ENCODE data around the gene ARMC10.
"Not testable (repeated sequence)": the region's sequence is repeated elsewhere in the genome, so short reads cannot be mapped to it uniquely, and the experiment has no call there.

The ARMC10 gene

GRCh38 chr7:103142494-103142893 is 67.6 kb downstream of the ARMC10 start:
- no peaks in the 10 kb centered on the region for H3K4me1 ChIP-seq (ENCODE audit: control insufficient read depth in 1 of 2, insufficient read depth in 1 of 2, low read depth in 1 of 2, low read length in 1 of 2)
- no peaks in the 10 kb centered on the region for H3K36me3 ChIP-seq
- no peaks in the 10 kb centered on the region for H3K9me3 ChIP-seq
- no peak overlapping the region for H3K27ac ChIP-seq
- H3K4me3 ChIP-seq (ENCODE audit: low read depth in 1 of 2, low read length in 1 of 2), result no peak overlapping the region
- no peak for TF ChIP-seq CTCF (IDR thresholded peaks at IDR 0.05)
- no peaks in the 10 kb centered on the region for H3K27me3 ChIP-seq

- H3K4me3 ChIP-seq (ENCODE audit: low read depth in 1 of 2, low read length in 1 of 2), result no peak overlapping the region
- no peak for TF ChIP-seq CTCF (IDR thresholded peaks at IDR 0.05)
- H3K27me3 ChIP-seq, result no peaks in the 10 kb centered on the region
- no peaks in the 10 kb centered on the region for H3K36me3 ChIP-seq
- peaks cover 9 to 10% of the 10 kb centered on the region in 2 experiments for H3K4me1 ChIP-seq (ENCODE audit: control insufficient read depth in 1 of 2, insufficient read depth in 1 of 2, low read depth in 1 of 2, low read length in 1 of 2)
- no peak overlapping the region for H3K27ac ChIP-seq
- H3K9me3 ChIP-seq, result no peaks in the 10 kb centered on the region
These were observed 68.9 kb downstream of the ARMC10 start for GRCh38 chr7:103143868-103144267.

- not testable (repeated sequence) for H3K4me3 ChIP-seq (ENCODE audit: low read depth in 1 of 2, low read length in 1 of 2); H3K9me3 ChIP-seq; H3K27ac ChIP-seq; H3K27me3 ChIP-seq; H3K36me3 ChIP-seq
- H3K4me1 ChIP-seq (ENCODE audit: control insufficient read depth in 1 of 2, insufficient read depth in 1 of 2, low read depth in 1 of 2, low read length in 1 of 2), result peaks cover 12 to 13% of the 10 kb centered on the region in 2 experiments
These were observed 69.8 kb downstream of the ARMC10 start for GRCh38 chr7:103144754-103145153.

GRCh38 chr7:103148131-103148993 is 73.4 kb downstream of the ARMC10 start:
- Histone ChIP-seq H3K36me3 (no peaks in the 10 kb centered on the region), H3K4me1 (ENCODE audit: control insufficient read depth in 1 of 2, insufficient read depth in 1 of 2, low read depth in 1 of 2, low read length in 1 of 2) (peaks cover 13 to 15% of the 10 kb centered on the region in 2 experiments), H3K27me3 (no peaks in the 10 kb centered on the region), H3K4me3 (ENCODE audit: low read depth in 1 of 2, low read length in 1 of 2) (peak overlapping the region; percentile 72 to 80), H3K9me3 (no peaks in the 10 kb centered on the region), H3K27ac (peak overlapping the region; percentile 79)
- TF ChIP-seq CTCF (IDR thresholded peaks at IDR 0.05), result no peak
